Measurements from ENCODE around the gene SIPA1L3. TPM values are rescaled to one million over a fixed set of nuclear protein-coding genes. Genes with fewer than 3 reads are reported as not detected.

The SIPA1L3 gene
- total and polyA plus RNA-seq, 9 of the 15 experiments (the other 6 are each of a cell fraction or from before 2014, with no cell fraction given) = 0.01 to 6.1 (median 2.5) TPM

DNA sequence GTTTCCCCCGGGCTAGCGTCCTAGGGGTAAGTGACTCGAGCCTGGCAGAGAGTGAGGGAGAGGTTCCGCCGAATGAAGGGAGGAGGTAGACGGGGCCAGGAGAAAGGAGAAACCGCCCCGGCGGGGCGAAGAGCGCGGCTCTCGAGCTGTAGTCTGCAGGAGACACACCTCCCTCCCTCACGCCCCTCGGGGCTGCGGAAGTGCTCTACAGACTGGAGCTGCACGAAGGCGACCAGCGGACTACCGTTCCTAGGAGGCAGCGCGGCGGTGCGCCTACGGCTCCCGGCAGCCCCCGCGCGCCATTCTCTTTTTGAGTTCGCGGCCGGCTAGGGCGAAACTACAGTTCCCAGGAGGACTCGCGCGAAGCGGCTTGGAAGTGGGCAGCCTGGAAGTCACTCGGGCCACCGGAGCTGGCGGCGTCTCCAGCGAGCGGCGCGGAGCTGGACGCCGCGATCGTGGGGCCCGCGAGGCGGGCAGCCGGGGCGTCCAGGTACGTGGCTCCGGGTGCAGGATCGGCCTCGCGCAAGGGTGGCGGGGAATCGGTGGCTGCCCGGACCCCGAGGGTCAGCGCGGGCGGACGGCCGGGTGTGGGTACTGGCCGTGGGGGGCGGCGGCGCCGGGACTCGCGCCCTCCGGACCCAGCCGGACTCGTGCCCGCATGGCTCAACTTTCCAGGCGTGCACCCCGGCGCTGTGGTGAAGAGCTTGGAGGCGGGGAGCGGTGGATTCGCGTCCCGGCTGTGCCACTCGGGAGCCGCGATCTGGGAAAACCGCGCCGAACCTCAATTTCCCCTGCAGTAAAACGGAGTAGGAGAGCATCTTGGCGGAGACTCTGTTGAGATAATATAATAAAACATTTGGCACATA, at the start of gene SIPA1L3 (continued):
- TF ChIP-seq, protein P1, sequence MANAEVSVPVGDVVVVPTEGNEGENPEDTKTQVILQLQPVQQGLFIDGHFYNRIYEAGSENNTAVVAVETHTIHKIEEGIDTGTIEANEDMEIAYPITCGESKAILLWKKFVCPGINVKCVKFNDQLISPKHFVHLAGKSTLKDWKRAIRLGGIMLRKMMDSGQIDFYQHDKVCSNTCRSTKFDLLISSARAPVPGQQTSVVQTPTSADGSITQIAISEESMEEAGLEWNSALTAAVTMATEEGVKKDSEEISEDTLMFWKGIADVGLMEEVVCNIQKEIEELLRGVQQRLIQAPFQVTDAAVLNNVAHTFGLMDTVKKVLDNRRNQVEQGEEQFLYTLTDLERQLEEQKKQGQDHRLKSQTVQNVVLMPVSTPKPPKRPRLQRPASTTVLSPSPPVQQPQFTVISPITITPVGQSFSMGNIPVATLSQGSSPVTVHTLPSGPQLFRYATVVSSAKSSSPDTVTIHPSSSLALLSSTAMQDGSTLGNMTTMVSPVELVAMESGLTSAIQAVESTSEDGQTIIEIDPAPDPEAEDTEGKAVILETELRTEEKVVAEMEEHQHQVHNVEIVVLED (CRISPR knock-in tag; IDR thresholded peaks at IDR 0.05) = peak; percentile 71
- TF ChIP-seq, protein P2, sequence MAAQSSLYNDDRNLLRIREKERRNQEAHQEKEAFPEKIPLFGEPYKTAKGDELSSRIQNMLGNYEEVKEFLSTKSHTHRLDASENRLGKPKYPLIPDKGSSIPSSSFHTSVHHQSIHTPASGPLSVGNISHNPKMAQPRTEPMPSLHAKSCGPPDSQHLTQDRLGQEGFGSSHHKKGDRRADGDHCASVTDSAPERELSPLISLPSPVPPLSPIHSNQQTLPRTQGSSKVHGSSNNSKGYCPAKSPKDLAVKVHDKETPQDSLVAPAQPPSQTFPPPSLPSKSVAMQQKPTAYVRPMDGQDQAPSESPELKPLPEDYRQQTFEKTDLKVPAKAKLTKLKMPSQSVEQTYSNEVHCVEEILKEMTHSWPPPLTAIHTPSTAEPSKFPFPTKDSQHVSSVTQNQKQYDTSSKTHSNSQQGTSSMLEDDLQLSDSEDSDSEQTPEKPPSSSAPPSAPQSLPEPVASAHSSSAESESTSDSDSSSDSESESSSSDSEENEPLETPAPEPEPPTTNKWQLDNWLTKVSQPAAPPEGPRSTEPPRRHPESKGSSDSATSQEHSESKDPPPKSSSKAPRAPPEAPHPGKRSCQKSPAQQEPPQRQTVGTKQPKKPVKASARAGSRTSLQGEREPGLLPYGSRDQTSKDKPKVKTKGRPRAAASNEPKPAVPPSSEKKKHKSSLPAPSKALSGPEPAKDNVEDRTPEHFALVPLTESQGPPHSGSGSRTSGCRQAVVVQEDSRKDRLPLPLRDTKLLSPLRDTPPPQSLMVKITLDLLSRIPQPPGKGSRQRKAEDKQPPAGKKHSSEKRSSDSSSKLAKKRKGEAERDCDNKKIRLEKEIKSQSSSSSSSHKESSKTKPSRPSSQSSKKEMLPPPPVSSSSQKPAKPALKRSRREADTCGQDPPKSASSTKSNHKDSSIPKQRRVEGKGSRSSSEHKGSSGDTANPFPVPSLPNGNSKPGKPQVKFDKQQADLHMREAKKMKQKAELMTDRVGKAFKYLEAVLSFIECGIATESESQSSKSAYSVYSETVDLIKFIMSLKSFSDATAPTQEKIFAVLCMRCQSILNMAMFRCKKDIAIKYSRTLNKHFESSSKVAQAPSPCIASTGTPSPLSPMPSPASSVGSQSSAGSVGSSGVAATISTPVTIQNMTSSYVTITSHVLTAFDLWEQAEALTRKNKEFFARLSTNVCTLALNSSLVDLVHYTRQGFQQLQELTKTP (IDR thresholded peaks at IDR 0.05; ENCODE audit: low read depth in 1 of 2, partially characterized antibody in 2 of 2) = peak in 1 of 2 experiments; percentile 97
- TF ChIP-seq KLF6 (CRISPR knock-in tag; IDR thresholded peaks at IDR 0.05; ENCODE audit: borderline replicate concordance) = no peak
- TF ChIP-seq, protein P3, sequence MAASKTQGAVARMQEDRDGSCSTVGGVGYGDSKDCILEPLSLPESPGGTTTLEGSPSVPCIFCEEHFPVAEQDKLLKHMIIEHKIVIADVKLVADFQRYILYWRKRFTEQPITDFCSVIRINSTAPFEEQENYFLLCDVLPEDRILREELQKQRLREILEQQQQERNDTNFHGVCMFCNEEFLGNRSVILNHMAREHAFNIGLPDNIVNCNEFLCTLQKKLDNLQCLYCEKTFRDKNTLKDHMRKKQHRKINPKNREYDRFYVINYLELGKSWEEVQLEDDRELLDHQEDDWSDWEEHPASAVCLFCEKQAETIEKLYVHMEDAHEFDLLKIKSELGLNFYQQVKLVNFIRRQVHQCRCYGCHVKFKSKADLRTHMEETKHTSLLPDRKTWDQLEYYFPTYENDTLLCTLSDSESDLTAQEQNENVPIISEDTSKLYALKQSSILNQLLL (CRISPR knock-in tag; IDR thresholded peaks at IDR 0.05; ENCODE audit: borderline replicate concordance) = no peak
- TF ChIP-seq, protein P4, sequence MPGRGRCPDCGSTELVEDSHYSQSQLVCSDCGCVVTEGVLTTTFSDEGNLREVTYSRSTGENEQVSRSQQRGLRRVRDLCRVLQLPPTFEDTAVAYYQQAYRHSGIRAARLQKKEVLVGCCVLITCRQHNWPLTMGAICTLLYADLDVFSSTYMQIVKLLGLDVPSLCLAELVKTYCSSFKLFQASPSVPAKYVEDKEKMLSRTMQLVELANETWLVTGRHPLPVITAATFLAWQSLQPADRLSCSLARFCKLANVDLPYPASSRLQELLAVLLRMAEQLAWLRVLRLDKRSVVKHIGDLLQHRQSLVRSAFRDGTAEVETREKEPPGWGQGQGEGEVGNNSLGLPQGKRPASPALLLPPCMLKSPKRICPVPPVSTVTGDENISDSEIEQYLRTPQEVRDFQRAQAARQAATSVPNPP (IDR thresholded peaks at IDR 0.05; ENCODE audit: borderline replicate concordance, insufficient read depth, insufficient read length) = no peak
- TF ChIP-seq, protein P5, sequence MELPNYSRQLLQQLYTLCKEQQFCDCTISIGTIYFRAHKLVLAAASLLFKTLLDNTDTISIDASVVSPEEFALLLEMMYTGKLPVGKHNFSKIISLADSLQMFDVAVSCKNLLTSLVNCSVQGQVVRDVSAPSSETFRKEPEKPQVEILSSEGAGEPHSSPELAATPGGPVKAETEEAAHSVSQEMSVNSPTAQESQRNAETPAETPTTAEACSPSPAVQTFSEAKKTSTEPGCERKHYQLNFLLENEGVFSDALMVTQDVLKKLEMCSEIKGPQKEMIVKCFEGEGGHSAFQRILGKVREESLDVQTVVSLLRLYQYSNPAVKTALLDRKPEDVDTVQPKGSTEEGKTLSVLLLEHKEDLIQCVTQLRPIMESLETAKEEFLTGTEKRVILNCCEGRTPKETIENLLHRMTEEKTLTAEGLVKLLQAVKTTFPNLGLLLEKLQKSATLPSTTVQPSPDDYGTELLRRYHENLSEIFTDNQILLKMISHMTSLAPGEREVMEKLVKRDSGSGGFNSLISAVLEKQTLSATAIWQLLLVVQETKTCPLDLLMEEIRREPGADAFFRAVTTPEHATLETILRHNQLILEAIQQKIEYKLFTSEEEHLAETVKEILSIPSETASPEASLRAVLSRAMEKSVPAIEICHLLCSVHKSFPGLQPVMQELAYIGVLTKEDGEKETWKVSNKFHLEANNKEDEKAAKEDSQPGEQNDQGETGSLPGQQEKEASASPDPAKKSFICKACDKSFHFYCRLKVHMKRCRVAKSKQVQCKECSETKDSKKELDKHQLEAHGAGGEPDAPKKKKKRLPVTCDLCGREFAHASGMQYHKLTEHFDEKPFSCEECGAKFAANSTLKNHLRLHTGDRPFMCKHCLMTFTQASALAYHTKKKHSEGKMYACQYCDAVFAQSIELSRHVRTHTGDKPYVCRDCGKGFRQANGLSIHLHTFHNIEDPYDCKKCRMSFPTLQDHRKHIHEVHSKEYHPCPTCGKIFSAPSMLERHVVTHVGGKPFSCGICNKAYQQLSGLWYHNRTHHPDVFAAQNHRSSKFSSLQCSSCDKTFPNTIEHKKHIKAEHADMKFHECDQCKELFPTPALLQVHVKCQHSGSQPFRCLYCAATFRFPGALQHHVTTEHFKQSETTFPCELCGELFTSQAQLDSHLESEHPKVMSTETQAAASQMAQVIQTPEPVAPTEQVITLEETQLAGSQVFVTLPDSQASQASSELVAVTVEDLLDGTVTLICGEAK (IDR thresholded peaks at IDR 0.05) = 0 out of 2 replicates have a peak, but pooled peaks have one; percentile 54
- TF ChIP-seq, protein P5 (CRISPR knock-in tag; IDR thresholded peaks at IDR 0.05) = no peak

Measured in K562 (cell line).